NCI-H1417 (cell line): Measurements from ENCODE around the gene SHB.
"Not testable (repeated sequence)": the region's sequence is repeated elsewhere in the genome, so short reads cannot be mapped to it uniquely, and the experiment has no call there.

Source experiments
- DNase-seq, 3 experiments: peaks; one replicate each; lab custom pipeline; 2025; lab: John Stamatoyannopoulos, UW

Gene SHB

GRCh38 chr9:37918665-37919170 is 150.3 kb downstream of the SHB start:
- no peak for DNase-seq

- DNase-seq: no peak
These were observed 151.0 kb downstream of the SHB start for GRCh38 chr9:37917801-37918664.

GRCh38 chr9:37917313-37917731 is 151.7 kb downstream of the SHB start:
- no peak for DNase-seq

- DNase-seq: no peak
These were observed 152.3 kb downstream of the SHB start for GRCh38 chr9:37916471-37917312.

- DNase-seq: no peak
These were observed 153.0 kb downstream of the SHB start for GRCh38 chr9:37915911-37916470.

GRCh38 chr9:37914701-37915358 is 154.2 kb downstream of the SHB start:
- DNase-seq: no peak

- no peak for DNase-seq
These were observed 154.9 kb downstream of the SHB start for GRCh38 chr9:37914154-37914551.

- peak; percentile 56 to 85 (median 71) for DNase-seq
These were observed 155.4 kb downstream of the SHB start for GRCh38 chr9:37913480-37914153.

- DNase-seq: no peak
These were observed 157.8 kb downstream of the SHB start for GRCh38 chr9:37911271-37911681.

- DNase-seq: no peak
These were observed 158.8 kb downstream of the SHB start for GRCh38 chr9:37910271-37910670.

- not testable (repeated sequence) for DNase-seq
These were observed 159.2 kb downstream of the SHB start for GRCh38 chr9:37909836-37910235.

GRCh38 chr9:37909326-37909725 is 159.7 kb downstream of the SHB start:
- DNase-seq: no peak

- DNase-seq: no peak
These were observed 160.3 kb downstream of the SHB start for GRCh38 chr9:37908698-37909186.

GRCh38 chr9:37908283-37908682 is 160.7 kb downstream of the SHB start:
- no peak for DNase-seq

GRCh38 chr9:37906312-37907239 is 162.5 kb downstream of the SHB start:
- DNase-seq: no peak

GRCh38 chr9:37905776-37906175 is 163.3 kb downstream of the SHB start:
- DNase-seq: no peak

GRCh38 chr9:37905131-37905505 is 163.9 kb downstream of the SHB start:
- peak in 2 of 3 experiments; percentile 11 to 52 for DNase-seq

- peak in 1 of 3 experiments; percentile 75 for DNase-seq
These were observed 164.4 kb downstream of the SHB start for GRCh38 chr9:37904445-37905130.
